GM21526 (cell line): Measurements from ENCODE around the gene CDK6.
A peak's percentile ranks its signal among the peaks of the same experiment; 100 is the strongest.
"Not testable (repeated sequence)": the region's sequence is repeated elsewhere in the genome, so short reads cannot be mapped to it uniquely, and the experiment has no call there.

Experiments used
- ATAC-seq: cut with Tn5 transposase; IDR thresholded peaks from one replicate; pipeline ENCODE4 v1.9.1; 2021; ENCODE audit warnings: moderate library complexity; ENCODE audit not compliant: unreplicated experiment, low FRiP score

The CDK6 gene

GRCh38 chr7:92744180-92744579, 92.2 kb downstream of the CDK6 start:
- not testable (repeated sequence) for ATAC-seq

- ATAC-seq: no peak
These were observed 94.2 kb downstream of the CDK6 start for GRCh38 chr7:92742186-92742585.

GRCh38 chr7:92740700-92741126, 95.7 kb downstream of the CDK6 start:
- no peak for ATAC-seq

GRCh38 chr7:92740134-92740533, 96.2 kb downstream of the CDK6 start:
- ATAC-seq: no peak

GRCh38 chr7:92739091-92739490, 97.3 kb downstream of the CDK6 start:
- ATAC-seq: no peak

- ATAC-seq: peak; percentile 91
These were observed 98.7 kb downstream of the CDK6 start for GRCh38 chr7:92737706-92738105.

- no peak for ATAC-seq
These were observed 99.5 kb downstream of the CDK6 start for GRCh38 chr7:92736870-92737269.

GRCh38 chr7:92735707-92736106, 100.7 kb downstream of the CDK6 start:
- no peak for ATAC-seq

GRCh38 chr7:92732316-92733036, 103.9 kb downstream of the CDK6 start:
- no peak for ATAC-seq

- ATAC-seq: no peak
These were observed 104.9 kb downstream of the CDK6 start for GRCh38 chr7:92731335-92732063.

GRCh38 chr7:92730808-92731207, 105.6 kb downstream of the CDK6 start:
- no peak for ATAC-seq

GRCh38 chr7:92729751-92730150, 106.6 kb downstream of the CDK6 start:
- no peak for ATAC-seq

GRCh38 chr7:92729172-92729571, 107.2 kb downstream of the CDK6 start:
- no peak for ATAC-seq

GRCh38 chr7:92727755-92728154, 108.6 kb downstream of the CDK6 start:
- no peak for ATAC-seq

GRCh38 chr7:92725161-92725925, 111.0 kb downstream of the CDK6 start:
- no peak for ATAC-seq

- ATAC-seq: no peak
These were observed 112.4 kb downstream of the CDK6 start for GRCh38 chr7:92723943-92724342.

GRCh38 chr7:92723205-92723604, 113.2 kb downstream of the CDK6 start:
- no peak for ATAC-seq

- no peak for ATAC-seq
These were observed 113.8 kb downstream of the CDK6 start for GRCh38 chr7:92722541-92722940.

- peak; percentile 54 for ATAC-seq
These were observed 115.6 kb downstream of the CDK6 start for GRCh38 chr7:92720604-92721350.

- ATAC-seq: no peak
These were observed 118.2 kb downstream of the CDK6 start for GRCh38 chr7:92717993-92718716.
